ENCODE results near the gene OLFM2.
A peak's percentile ranks its signal among the peaks of the same experiment; 100 is the strongest.

OLFM2 gene

GRCh38 chr19:9906475-9907087, 29.7 kb downstream of the OLFM2 start:
- peak; percentile 50 for DNase-seq (ENCODE audit: low spot score)

- no peak for DNase-seq (ENCODE audit: low spot score)
These were observed 33.0 kb downstream of the OLFM2 start for GRCh38 chr19:9903336-9903735.

- no peak for DNase-seq (ENCODE audit: low spot score)
These were observed 34.7 kb downstream of the OLFM2 start for GRCh38 chr19:9901642-9902041.

- DNase-seq (ENCODE audit: low spot score), result no peak
These were observed 35.3 kb downstream of the OLFM2 start for GRCh38 chr19:9901020-9901419.

DNA sequence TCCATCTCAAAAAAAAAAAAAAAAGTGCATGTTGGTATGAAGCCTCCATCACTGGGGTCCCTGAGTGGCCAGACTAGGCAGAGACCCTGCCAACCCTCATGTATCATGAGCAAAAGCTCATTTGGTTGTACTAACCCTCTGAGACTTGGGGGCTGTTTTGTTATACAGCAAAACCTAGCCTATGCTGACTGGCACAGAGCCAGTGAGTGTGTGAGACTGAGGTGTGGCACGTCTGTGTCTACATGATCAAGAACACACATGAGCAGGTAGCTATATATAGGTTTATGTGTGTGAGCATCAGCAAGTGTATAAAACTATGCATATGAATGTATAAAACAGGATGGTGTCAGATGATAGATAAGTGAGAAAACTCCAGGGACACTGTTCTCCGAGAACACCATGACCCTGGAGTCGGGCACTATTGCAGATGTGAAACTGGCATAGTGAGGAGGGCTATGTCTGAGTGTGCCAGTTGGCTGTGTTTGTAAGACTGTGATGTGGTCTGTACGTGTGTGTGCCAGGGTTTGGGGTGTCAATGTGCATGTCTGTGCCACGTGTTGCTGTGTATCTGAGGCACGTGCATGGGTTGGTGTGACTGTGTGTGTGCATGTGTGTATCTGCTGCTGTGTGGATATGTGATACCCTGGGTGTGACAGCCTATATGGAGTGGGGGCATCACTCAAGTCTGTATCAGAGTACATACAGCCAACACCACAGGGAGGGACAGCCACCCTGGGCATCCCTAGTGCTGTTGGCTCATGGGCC, 44.5 kb downstream of the OLFM2 start:
- no peak for DNase-seq (ENCODE audit: low spot score)

GRCh38 chr19:9885077-9885552, 51.2 kb downstream of the OLFM2 start:
- no peak for DNase-seq (ENCODE audit: low spot score)

GRCh38 chr19:9883764-9884163, 52.6 kb downstream of the OLFM2 start:
- DNase-seq (ENCODE audit: low spot score), result no peak

DNA sequence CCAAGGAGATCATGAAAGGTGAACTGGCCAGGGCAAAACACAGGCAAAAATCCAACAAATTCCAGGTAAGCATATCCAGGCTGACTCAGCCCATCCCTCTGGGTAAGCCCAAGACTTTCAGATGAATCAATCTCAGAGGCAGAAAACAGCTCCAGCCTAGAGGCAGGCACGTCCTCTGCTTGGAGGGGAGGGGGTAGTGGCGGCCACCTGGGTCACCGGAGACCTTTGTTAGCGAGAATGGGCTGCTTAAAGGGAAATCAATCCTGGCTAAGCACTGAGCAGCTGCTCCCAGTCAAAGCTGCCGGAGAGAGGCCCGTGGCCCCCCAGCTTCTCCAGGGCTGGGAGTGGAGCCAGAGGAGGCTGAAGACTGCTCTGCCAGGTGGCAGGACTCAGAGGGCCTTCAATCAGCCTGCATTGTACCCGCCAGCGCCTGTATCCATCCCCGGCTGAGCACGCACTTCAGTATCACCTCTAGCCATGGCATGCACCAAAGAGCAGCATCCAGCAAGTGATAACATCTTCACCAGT, 53.0 kb downstream of the OLFM2 start:
- DNase-seq (ENCODE audit: low spot score), result peak; percentile 42

GRCh38 chr19:9881720-9882119, 54.6 kb downstream of the OLFM2 start:
- DNase-seq (ENCODE audit: low spot score), result no peak

GRCh38 chr19:9878511-9879196, 57.7 kb downstream of the OLFM2 start:
- DNase-seq (ENCODE audit: low spot score), result no peak

DNA sequence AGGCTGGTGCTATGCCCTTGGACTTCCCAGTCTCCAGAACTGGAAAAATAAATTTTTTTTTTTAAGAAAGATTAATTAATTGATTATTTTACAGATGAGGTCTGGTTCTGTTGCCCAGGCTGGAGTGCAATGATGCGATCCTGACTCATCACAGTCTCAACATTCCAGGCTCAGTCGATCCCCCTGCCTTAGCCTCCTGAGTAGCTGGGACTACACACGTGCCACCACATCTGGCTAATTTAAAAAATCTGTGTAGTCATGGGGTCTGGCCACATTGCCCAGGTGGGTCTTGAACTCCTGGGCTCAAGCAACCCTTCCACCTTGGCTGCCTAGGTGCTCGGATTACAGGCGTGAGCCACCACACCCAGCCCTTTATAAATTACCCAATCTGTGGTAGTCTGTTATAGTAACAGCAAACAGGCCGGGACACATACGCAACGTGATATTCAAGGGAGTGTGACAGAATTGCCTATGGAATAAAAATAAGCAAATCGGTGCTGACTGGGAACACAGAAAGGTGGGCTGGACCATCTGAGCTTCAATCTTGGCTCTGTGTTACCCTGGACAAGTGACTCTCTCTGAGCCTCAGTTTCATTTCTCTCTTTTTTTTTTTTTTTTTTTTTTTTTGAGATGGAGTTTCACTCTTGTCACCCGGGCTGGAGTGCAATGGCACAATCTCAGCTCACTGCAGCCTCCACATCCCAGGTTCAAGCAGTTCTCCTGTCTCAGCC, 58.4 kb downstream of the OLFM2 start:
- DNase-seq (ENCODE audit: low spot score), result no peak

DNA sequence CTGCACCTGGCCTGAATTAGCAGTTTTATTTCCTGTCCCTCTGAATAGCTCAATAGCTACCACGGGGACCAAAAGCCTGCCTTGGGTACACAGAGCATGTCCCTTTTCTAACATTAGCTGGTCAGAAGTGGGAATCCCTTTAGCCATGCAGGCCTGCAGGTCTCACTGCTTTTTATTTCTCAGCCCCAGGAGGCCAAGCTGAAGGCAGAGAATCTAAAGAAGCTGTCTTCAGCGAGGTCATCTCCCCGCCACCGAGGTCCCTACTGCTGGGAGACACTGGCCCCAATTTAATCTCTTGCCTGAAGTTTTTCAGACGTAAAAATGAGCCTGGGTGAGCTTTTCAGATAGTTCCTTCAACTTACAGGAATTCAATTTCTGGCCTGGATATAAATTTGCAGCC, 60.5 kb downstream of the OLFM2 start:
- DNase-seq (ENCODE audit: low spot score), result no peak

GRCh38 chr19:9875031-9875627, 61.2 kb downstream of the OLFM2 start:
- DNase-seq (ENCODE audit: low spot score), result no peak

DNA sequence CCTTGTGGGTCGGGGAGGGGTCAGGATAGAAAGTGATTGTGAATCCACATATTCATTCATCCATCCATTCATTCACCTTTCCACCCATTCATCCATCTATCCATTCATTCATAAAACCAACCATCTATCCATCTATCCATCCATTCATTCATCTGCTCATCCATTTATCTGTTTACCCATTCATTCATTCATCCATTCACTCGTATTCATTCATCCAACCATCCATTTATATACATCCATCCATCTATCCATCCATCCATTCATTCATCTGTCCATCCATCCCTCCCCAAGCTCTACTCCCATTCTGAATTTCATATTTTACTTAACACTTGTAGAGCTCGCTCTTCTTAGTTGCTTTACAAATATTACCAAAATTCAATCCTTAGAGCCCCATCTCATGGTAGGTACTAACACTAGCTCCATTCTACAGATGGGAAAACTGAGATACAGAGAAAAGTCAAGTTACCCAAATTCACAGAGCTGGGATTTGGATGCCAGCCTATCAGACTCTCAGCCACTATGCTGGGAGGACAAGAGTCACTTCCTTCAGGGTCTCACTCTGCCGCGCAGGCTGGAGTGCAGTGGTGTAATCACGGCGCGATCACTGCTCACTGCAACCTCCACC, 63.6 kb downstream of the OLFM2 start:
- no peak for DNase-seq (ENCODE audit: low spot score)

GRCh38 chr19:9871626-9872338, 64.5 kb downstream of the OLFM2 start:
- no peak for DNase-seq (ENCODE audit: low spot score)

DNA sequence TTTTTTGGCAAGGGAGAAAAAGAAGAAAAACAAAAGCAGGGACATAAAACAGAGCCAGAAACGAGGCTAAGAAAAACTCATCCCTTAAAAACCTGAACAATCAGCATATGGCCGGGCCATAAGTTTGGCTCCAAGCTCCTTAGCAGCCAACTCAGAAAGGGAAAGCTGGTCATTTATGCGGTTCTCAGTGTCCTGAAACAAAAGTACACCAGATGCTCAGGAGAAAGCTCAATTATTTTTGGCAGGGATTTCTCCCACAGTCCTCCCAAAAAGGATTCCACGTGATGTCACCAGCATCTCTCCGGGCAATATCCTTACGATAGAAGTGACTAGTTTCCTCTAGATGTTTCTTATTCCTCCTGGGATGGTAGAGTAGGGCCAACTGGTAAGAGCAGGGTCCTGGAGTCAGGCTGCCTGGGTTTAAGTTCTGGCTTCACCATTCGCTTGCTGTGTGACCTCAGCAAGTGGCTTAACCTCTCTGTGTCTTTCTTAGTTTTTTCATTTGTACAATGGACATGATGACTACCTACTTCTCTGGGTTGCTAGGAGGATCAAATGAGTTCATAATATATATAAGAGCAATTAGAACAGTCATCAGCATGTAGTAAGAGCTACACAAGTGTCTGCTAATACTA, 67.2 kb downstream of the OLFM2 start:
- no peak for DNase-seq (ENCODE audit: low spot score)

DNA sequence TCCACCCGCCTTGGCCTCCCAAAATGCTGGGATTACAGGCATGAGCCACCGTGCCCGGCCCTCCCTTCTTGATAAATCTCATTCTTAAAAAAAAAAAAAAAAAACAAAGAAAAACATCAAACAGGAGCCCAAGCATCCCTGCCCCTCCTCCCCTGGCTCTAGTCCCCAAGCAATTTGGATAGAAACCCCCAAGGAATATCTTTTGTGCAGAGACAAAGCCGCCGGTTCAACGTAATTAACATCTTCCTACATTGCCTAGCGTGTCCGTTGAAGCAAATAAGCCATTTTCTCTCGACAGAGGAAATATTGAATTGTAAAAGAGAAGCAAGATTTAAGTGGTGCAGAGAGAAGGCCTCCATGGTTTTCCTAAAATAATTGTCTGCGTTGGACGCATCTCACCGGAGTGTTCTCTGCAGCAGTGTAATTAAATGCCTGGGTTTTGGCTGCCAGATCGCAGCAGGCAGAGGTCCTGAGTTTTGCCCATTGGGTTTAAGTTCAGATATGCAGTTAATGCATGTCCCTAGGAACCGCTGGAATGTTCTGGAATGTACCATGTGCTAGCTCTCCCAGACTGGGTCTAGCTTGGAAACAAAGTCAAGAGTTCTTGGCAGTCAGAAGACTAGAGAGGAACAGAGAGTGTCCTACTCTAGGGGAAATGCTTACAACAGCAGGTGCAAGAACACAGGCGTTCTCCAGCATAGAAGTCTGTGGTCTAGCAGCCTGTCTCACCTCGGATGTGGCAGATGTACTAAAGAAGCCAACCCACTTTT, 70.4 kb downstream of the OLFM2 start:
- no peak for DNase-seq (ENCODE audit: low spot score)

DNA sequence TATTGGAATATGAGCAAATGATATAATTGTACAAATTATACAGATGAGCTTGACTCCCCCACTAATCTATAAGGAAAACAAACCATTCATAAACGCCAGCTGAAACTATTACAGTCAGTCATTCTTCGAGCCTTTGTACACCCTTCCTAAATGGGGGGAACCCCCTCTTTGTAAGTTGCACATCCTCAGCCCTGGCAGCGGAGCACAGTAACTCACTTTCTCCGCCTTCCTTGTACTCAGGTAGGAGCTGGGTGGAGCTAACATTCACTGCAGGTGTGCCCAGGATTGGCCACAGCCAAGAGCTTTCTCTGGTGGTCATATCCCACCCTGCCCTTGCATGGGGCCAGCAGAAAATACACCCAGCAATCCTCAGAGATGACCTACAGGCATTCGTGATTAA, 72.6 kb downstream of the OLFM2 start:
- no peak for DNase-seq (ENCODE audit: low spot score)

- no peak for DNase-seq (ENCODE audit: low spot score)
These were observed 73.4 kb downstream of the OLFM2 start for GRCh38 chr19:9862938-9863337.
